GM21619 (cell line): ENCODE data around the gene ZDHHC23.

Source experiments
- ATAC-seq: cut with Tn5 transposase; IDR thresholded peaks from one replicate; pipeline ENCODE4 v1.9.1; 2021; ENCODE audit not compliant: unreplicated experiment

ZDHHC23 gene

DNA sequence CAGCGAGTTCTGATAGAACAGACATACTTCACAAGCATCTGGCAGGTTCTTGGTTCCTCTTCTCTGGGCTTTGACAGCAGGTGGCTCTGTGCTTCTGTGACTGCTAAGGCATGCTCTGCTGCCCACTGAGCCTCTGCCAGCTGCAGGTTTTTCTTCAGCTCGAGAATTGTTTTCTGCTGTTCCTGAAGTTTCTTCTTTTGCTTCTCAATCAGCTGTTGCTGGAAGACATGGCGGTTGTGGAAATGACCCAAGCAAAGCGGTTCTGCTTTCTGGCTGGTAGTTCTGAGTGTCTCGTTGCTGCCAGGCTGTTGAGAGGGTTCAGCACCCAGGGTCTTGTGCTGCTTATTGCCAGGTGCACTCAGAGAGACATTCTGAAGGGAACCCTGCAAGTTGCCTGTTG lies 57.7 kb downstream of the ZDHHC23 start:
- ATAC-seq: peak; percentile 90

DNA sequence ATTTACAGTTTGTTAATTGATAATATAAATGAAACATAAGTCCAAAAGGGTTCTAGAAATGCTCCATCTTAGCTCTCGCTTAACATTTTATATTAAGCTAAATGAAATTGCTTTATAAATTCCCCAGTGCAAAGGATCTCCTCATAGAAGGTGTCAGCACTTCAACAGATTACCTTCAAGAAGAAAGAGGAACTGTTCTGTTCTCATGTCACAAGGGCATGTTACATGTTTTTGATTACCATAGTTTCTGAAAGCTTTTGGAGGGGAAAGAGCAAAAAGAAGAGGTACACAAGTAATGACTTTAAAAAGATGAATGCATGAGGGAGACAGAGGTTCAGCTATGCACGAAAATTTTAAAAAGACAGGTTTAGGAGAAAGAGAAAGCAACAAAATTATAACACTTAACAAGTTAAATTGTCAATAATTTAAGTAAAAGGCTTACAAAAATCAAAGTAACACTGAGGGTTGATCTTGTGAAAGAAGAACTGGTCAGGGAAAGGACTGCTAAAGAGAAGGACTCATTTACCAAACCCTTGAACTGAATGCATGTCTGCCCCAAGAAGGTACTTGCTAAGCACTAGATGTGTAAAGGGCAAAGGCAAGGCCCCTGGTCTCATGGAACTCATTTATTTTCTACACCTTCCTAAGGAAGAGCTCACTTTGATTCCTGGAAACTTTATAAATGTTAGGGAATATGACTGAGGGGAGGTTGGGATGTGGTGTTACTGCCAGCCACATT lies 63.4 kb downstream of the ZDHHC23 start:
- no peak for ATAC-seq
